HUDEP-2 (cell line): ENCODE data around the gene RAB3GAP1.

Experiments
- DNase-seq, 76 experiments: peaks; one replicate each; lab custom pipeline; 2025; ENCODE audit not compliant: unreplicated experiment in 76 of 76; lab: John Stamatoyannopoulos, UW

RAB3GAP1 gene

DNA sequence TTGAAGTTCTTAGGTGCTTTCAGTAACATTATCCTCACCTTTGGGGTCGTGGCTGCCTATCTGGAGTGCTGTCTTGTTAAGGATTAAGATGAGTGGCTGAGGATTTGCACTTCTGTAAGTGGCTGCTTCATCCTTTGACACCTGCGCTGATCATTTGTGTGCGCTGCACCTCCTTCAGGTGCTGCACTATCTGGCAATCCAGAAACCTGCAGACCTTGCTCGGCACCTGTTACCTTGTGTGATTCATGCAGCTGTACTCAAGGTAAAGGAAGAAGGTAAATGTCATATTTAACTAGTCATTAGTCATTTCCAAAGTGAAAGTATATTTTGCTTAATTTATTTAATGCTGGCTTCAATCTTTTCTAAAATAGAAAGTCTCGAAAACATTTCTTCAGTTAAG, 110.3 kb downstream of the RAB3GAP1 start:
- DNase-seq = no peak

DNA sequence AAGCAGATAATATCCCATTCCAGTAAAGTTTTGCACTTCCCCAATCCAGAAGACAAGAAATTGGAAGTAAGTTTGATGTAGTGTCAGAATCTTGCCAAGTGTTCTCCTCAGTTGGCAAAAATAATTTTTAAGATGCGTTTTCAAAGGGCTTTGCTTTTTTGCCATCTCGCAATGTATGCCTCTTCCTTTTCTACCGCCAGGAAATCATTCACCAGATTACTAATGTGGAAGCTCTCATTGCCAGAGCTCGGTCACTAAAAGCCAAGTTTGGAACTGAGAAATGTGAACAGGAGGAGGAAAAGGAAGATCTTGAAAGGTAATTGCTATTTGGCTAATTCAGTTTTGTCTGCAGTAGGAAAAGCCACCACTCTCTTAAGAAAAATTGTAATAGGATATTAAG, 110.7 kb downstream of the RAB3GAP1 start:
- no peak for DNase-seq

GRCh38 chr2:135163306-135163705, 111.2 kb downstream of the RAB3GAP1 start:
- DNase-seq = no peak

DNA sequence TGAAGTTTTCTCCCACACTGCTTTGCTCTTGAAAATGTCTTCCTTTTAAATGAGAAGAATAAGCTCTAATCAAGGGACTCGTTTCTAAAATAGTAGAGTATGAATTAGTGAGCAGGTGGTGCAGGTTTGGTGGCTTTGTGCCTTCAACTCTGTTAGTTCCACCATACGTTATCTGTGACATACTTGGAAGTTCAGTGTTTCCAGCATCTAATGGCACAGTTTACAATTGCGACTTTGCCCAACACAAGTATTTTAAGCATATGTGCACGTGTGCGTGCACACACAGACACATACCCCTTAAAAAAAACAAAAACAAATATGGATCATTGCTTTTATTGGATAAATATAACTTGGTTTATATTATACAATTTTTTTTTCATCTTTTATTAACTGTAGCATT, 111.8 kb downstream of the RAB3GAP1 start:
- no peak for DNase-seq

DNA sequence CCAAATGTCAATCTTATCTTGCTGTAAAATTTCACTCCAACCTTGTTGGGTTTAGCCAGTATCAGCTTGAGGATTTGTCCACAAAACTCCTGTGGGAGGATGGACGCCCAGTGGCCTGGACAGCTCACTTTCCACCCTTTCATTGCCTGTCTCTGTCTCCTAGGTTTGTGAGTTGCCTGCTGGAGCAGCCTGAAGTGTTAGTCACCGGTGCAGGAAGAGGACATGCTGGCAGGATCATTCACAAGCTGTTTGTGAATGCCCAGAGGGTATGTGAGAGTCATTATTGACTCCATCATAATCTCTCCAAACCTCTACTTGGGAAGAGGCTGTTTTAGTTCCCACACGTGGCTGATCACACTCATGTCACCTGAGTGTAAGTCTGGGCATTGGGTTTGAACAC, 112.3 kb downstream of the RAB3GAP1 start:
- no peak for DNase-seq

DNA sequence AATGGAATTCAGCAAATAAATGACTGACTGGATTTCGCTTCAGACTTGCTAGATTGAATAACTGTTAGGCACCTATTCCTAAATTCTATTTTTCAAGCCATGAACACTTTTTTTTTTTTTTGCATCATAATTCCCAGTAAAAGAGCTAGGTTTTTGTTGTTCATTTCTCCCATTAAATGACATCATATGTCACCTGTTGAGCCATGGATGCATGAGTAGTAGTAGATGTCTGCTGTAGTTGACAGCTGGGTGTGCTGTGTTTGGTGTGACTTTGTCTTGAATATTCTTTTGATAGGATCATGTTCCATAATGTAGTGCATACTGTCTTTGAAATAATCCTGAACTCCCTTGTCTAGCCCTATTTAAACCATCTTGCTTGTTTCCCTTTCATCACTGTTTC, 115.2 kb downstream of the RAB3GAP1 start:
- no peak for DNase-seq

GRCh38 chr2:135168204-135168856, 116.2 kb downstream of the RAB3GAP1 start:
- no peak for DNase-seq

GRCh38 chr2:135169900-135170753, 118.0 kb downstream of the RAB3GAP1 start:
- DNase-seq = no peak

DNA sequence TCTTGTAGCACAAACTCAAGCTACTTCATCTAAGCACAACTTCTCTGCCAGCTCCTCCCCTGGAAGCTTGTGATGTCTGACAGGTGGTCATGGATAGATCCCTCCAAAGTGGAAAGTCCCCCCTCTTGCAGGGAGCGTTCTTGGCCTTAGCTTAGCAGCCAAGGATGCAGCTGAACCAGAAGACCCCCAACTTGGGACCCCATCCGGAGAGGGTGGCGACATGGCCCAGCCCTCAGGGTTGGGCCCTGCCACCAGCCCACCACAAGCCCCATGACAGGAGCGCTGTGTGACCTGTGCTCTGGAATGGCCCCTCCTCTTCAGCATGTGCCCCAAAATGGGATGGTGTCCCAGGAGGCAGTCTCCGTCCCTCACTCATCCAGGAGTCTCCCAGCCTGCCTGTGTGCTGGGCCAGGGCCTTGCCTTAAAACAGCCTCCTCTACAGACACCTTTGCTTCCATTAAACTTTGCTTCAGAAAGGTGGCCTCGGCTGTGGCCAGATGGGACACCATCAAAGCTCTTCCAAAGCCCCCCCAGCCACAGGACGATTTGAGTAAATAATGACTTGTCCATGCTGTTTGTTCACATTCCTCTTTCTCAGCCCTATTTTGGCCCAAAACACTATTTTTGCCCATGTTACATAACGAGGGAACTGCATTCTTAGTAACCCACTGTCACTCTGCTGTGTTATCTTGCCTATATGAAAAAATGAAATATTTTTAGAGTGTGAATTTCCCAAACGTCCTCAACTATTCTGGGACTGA, 122.1 kb downstream of the RAB3GAP1 start:
- no peak for DNase-seq

DNA sequence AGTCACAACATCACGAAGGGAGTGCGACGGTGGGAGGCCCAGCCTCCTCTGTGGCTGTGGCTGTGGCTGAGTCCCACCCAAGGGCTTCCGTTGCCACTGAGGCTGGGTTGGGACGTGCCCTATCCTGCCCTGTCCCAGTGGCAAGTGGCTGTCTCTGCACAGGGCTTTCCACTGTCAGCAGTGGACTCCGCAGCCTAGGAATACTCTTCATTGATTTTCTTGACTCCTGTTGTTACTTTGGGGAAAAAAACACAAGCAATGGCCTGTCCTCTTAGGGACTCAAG, 122.7 kb downstream of the RAB3GAP1 start:
- DNase-seq = no peak

DNA sequence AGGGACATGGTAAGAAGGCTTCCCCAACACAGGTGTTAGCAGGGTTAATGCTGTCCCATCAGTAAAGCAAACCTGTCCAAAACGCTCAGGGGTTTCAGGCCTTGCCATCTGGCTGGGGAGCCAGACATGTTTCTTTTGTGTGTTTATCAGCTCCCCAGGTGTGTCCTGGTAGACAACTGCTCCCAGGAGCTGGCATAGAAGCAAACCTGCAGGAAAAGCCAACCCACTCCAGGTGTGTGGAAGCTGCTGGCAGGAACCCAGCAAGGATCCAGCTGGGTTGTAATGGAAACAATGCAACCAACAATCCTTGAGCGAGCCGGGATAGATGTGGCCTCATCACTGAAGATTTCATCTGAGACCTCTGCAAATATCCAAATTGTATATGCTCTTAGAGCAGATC, 123.1 kb downstream of the RAB3GAP1 start:
- DNase-seq = no peak

DNA sequence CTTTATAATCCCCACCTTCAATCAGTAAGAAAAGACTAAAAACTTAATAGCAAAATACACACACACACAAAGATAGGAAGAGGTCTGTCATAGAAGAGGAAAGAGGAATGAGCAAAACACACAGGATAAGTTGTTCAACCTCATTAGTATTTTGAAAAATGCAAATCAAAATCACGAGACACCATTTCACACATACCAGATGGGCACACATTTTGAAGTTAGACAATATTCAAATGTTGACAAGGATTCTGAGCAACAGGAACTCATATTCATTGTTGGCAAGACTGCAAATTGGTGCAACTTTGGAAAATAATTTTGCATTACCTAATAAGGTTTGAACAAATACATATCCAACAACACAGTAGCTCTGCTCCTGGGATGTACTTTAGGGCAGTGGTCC, 127.6 kb downstream of the RAB3GAP1 start:
- no peak for DNase-seq

DNA sequence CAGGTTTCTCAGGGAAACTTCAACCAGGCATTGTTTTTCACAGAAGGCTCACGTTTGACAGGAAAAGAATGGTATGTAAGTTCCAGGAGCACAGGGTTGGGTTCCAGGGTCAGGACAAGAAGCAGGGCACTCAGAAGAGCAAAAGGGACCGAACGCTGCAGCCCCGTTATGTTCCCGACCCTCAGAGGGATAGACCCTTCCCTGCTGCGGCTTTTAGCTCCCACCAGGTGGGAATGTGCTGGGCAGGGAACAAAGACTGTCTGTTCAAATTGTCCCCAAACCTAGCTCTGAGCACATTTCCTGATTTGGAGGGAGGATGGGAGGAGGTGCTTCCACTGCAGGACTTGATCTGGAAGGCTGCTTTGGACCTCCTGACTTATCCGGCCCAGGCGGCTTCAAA, 130.1 kb downstream of the RAB3GAP1 start:
- DNase-seq = no peak

DNA sequence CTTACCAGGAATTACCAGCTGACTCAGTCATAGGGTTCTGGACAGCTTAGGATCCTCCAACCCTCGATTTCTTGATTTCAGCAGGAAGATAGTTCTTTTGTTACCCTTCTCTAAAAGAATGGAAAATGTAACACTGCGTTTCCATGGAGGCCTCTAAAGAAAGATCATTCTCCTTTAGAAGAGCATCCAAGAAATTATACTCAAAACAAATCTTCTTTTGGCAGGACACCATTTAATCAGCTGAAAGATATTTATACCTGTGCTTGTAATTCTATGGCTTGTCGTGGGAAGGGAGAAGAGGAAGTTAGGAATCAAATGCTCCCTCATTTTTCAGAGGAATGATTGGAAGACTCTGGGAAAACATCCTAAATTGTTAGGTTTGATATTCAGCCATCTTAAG, 130.5 kb downstream of the RAB3GAP1 start:
- DNase-seq = no peak

DNA sequence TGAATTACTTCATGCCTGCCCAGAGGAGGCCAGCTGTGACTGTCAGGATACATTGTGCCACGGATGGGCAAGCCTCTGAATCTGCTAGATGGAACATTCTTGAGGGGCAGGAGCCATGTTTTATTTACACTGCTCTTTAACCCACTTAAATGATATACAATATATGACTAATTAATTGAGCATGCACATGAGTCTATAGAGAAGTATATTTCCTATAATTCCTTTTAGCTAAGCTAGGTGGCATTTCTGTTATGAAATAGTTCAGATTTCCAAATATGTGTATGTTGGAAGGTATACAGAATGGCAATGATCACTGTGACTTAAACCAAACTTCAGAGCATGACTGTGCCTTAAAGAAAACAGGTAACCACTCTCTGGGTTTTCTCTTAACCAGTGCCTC, 131.7 kb downstream of the RAB3GAP1 start:
- no peak for DNase-seq

DNA sequence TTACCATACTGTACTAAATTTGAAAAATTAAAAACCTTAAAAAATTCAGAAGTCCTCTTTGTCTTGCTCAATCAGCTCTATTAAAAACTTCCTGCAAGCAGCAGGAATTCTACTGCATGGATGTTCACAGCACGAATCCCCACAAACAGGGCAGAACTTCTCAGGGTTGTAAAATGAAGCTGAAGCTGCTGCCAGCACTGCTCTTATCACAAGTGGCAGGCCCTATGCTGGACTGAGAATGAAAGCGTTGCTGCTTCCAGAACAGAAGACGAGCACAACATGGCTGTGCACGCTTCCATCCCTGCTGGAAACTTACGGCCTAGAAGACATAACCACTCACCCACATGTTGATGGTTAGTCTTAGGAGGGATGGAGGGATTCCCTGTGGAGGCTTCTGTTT, 134.0 kb downstream of the RAB3GAP1 start:
- no peak for DNase-seq

- no peak for DNase-seq
Measured at GRCh38 chr2:135187270-135187669, 135.2 kb downstream of the RAB3GAP1 start.

DNA sequence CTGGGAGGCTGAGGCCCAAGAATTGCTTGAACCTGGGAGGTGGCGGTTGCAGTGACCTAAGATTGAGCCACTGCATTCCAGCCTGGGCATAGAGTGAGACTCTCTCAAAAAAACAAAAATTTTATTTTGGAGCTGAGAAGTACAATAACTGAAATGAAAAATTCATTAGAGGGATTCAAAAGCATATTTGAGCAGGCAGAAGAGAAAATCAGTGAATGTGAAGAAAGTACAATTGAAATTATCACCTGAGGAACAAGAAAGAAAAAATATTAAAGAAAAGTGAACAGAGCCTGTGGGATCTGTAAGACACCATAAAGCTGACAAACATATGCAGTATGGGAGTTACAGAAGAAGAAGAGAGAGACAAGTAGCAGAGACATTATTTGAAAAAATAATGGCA, 137.1 kb downstream of the RAB3GAP1 start:
- no peak for DNase-seq

DNA sequence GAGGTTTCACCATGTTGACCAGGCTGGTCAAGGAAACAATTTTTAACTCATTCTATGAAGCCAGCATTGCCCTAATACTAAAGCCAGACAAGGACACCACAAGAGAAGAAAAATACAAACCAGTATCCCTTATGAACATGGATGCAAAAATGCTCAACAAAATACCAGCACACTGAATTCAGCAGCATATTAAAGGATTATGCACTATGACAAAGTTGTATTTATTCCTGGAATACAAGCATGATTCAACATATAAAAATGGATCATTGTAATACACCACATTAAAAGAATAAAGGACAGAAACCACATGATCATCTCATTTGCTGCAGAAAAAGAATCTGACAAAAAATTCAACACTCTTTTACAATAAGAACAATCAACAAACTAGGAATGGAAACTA, 138.7 kb downstream of the RAB3GAP1 start:
- DNase-seq = no peak

GRCh38 chr2:135198481-135198880, 146.4 kb downstream of the RAB3GAP1 start:
- no peak for DNase-seq

GRCh38 chr2:135202751-135203150, 150.7 kb downstream of the RAB3GAP1 start:
- DNase-seq = no peak

DNA sequence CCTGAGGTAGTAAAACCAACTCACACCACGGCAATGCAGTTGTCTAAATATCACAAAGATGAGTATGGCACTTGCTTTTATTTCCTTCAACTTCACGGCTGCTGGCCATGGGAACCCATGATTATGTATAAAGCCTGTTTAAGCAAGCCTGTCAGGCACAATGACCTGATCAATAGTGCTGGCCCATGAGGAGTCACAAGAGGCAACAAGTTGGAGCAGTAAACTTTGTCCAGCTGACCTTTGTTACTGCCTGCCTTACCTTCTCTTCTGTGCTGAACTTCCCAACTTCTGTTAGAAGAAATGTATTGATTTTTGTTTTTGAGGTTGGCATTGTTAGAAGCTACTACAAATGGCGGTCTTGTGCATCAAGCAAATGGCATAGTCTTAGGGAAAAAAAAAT, 151.9 kb downstream of the RAB3GAP1 start:
- no peak for DNase-seq
